Measurements from ENCODE around the gene ADAMTS20.

DNA sequence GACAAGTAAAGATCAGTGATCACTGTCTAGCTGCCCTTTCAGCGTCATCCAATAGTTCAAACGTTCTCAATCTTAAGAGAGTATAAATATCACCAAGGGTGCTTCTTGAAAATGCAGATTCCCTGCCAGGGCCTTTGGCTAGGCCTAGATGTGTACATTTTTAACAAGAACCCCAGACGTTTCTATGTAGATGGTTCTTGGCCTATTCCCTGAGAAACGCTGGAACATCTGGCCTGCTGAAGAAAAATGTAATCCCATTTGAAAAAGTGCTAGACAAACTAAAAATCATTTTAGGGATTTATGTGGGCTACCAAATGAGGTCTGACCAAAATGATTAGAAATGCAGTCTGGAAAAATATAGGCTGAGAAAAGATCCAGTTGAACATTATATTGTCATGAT, 231.7 kb downstream of the ADAMTS20 start:
- TF ChIP-seq EED (IDR thresholded peaks at IDR 0.05; ENCODE audit: low read depth) = no peak
- no peak for TF ChIP-seq ZZZ3 (IDR thresholded peaks at IDR 0.05; ENCODE audit: control insufficient read depth, insufficient read length, low read depth)
- TF ChIP-seq, protein P1, sequence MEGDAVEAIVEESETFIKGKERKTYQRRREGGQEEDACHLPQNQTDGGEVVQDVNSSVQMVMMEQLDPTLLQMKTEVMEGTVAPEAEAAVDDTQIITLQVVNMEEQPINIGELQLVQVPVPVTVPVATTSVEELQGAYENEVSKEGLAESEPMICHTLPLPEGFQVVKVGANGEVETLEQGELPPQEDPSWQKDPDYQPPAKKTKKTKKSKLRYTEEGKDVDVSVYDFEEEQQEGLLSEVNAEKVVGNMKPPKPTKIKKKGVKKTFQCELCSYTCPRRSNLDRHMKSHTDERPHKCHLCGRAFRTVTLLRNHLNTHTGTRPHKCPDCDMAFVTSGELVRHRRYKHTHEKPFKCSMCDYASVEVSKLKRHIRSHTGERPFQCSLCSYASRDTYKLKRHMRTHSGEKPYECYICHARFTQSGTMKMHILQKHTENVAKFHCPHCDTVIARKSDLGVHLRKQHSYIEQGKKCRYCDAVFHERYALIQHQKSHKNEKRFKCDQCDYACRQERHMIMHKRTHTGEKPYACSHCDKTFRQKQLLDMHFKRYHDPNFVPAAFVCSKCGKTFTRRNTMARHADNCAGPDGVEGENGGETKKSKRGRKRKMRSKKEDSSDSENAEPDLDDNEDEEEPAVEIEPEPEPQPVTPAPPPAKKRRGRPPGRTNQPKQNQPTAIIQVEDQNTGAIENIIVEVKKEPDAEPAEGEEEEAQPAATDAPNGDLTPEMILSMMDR (IDR thresholded peaks at IDR 0.05 in 2 of 3, conservative IDR thresholded peaks at IDR 0.05 in 1 of 3; ENCODE audit: control insufficient read depth in 2 of 3, extremely low read depth in 1 of 3, insufficient read depth in 1 of 3, low read depth in 3 of 3, low read length in 3 of 3) = no peak
- no peak for TF ChIP-seq POLR2A (IDR thresholded peaks at IDR 0.05; ENCODE audit: low read depth, low read length)

All from GM12878 (cell line).